Panc1 (cell line): ENCODE results near the gene TRAPPC6A. TPM values are rescaled to one million over a fixed set of nuclear protein-coding genes. Genes with fewer than 3 reads are reported as not detected.

Experiments used
- ATAC-seq: fragments of 200-7000 bp; cut with Tn5 transposase; 2 replicates; pipeline ENCODE4 v1.9.1; 2020; ENCODE audit warnings: mild to moderate bottlenecking, moderate library complexity
- BruUV-seq: library from RNA; stranded (reverse); fragments of 400-500 nt; replicated peaks from 2 replicates; lab custom pipeline; 2021; lab: Mats Ljungman, UMichigan
- CTCF ChIA-PET: fragments of 300-600 bp; sonication (Branson Sonifier 250); formaldehyde crosslinking; loops from one replicate; lab custom pipeline; 2022; ENCODE audit warnings: antibody characterized with exemption; lab: Charles Lee
- POLR2A ChIA-PET: fragments of 300-600 bp; sonication (Branson Sonifier 250); formaldehyde crosslinking; loops from one replicate; lab custom pipeline; 2022; ENCODE audit warnings: antibody characterized with exemption; lab: Charles Lee
- DNase-seq: peaks from one replicate; pipeline ENCODE4 v3.0.0-alpha.2; 2010; ENCODE audit warnings: low read depth, low spot score
- H3K27ac ChIP-seq: 2 replicates; pipeline ENCODE4 v1.5.1; 2011; ENCODE audit warnings: mild to moderate bottlenecking, low read length, inconsistent platforms
- H3K27me3 ChIP-seq: fragments of 200-500 bp; sonication (Bioruptor generic); 2 replicates; pipeline ENCODE4 v1.6.0; 2014; ENCODE audit warnings: low read length, inconsistent platforms; ENCODE audit not compliant: control insufficient read depth, insufficient read depth
- H3K36me3 ChIP-seq: fragments of 200-500 bp; sonication (Bioruptor generic); 2 replicates; pipeline ENCODE4 v1.5.1; 2014; ENCODE audit warnings: inconsistent platforms, mild to moderate bottlenecking, low read length, moderate library complexity; ENCODE audit not compliant: control insufficient read depth, insufficient read depth
- H3K4me1 ChIP-seq: 2 replicates; pipeline ENCODE4 v1.5.1; 2011; ENCODE audit warnings: inconsistent platforms, mild to moderate bottlenecking, low read length, moderate library complexity; ENCODE audit not compliant: control insufficient read depth, insufficient read depth
- H3K4me3 ChIP-seq, 2 experiments: 2 replicates each; pipeline ENCODE4 v1.5.1; 2011 to 2012; ENCODE audit warnings: low read depth in 2 of 2, low read length in 2 of 2, mild to moderate bottlenecking in 2 of 2, inconsistent platforms in 1 of 2, moderate library complexity in 1 of 2
- H3K9me3 ChIP-seq: fragments of 200-500 bp; sonication (Bioruptor generic); 2 replicates; pipeline ENCODE4 v1.5.1; 2014; ENCODE audit warnings: low read depth, mild to moderate bottlenecking, inconsistent platforms, low read length, moderate library complexity; ENCODE audit not compliant: control insufficient read depth, insufficient read depth
- POLR2AphosphoS5 ChIP-seq: IDR thresholded peaks from 2 replicates; pipeline ENCODE4 v1.6.1; 2012; ENCODE audit warnings: mild to moderate bottlenecking, low read depth, low read length, moderate library complexity
- REST ChIP-seq, 2 experiments: IDR thresholded peaks; 2 replicates each; pipeline ENCODE4 v1.6.1; 2011 to 2012; ENCODE audit warnings: low read depth in 2 of 2, control low read depth in 1 of 2, low read length in 1 of 2, mild to moderate bottlenecking in 1 of 2, moderate library complexity in 1 of 2; ENCODE audit not compliant: insufficient read depth in 1 of 2
- SIN3A ChIP-seq: IDR thresholded peaks from 2 replicates; pipeline ENCODE4 v1.6.1; 2012; ENCODE audit warnings: low read depth, mild to moderate bottlenecking, low read length, moderate library complexity, borderline replicate concordance; ENCODE audit not compliant: insufficient read depth
- TCF7L2 ChIP-seq: IDR thresholded peaks from 2 replicates; pipeline ENCODE4 v1.6.1; 2011; ENCODE audit warnings: mild to moderate bottlenecking, low read depth, low read length, inconsistent platforms
- in situ Hi-C: cut with HindIII; loops from 2 replicates; pipeline ENCODE4 v1.10.0; 2016; ENCODE audit warnings: low sequenced_read_pairs, low pct_unique_long_range_greater_than_20kb
- intact Hi-C: fragments of 100-400 bp; cut with micrococcal nuclease; formaldehyde crosslinking; loops from one replicate; pipeline ENCODE4 v1.10.0; 2022; ENCODE audit not compliant: unreplicated experiment
- total RNA-seq: library from RNA; stranded (reverse); gene quantifications from one replicate; pipeline ENCODE4 v1.2.1, GENCODE V29; 2021; ENCODE audit not compliant: unreplicated experiment
- TF ChIP-seq, protein P1 (sequence below): fragments of 450-650 bp; IDR thresholded peaks from 2 replicates; pipeline ENCODE4 v1.5.1; 2017; ENCODE audit warnings: mild to moderate bottlenecking

TRAPPC6A gene
- total RNA-seq, 1 experiment from 2014 or later: 24.7 TPM

- H3K27ac ChIP-seq: no peak overlapping the region
- no peak overlapping the region for H3K4me3 ChIP-seq
- DNase-seq (no peak), ATAC-seq (no peak)
- H3K4me1 ChIP-seq: no peaks in the 10 kb centered on the region
- CTCF ChIA-PET: no interaction called here
- in situ Hi-C loops (no loop called here), intact Hi-C loops (no loop called here)
- no peaks in the 10 kb centered on the region for H3K36me3 ChIP-seq
- TF ChIP-seq POLR2AphosphoS5 (no peak), REST (IDR thresholded peaks at IDR 0.05; ENCODE audit: insufficient read depth in 1 of 2, low read depth in 2 of 2, low read length in 1 of 2) (no peak), TCF7L2 (no peak), SIN3A (no peak)
- TF ChIP-seq, protein P1, sequence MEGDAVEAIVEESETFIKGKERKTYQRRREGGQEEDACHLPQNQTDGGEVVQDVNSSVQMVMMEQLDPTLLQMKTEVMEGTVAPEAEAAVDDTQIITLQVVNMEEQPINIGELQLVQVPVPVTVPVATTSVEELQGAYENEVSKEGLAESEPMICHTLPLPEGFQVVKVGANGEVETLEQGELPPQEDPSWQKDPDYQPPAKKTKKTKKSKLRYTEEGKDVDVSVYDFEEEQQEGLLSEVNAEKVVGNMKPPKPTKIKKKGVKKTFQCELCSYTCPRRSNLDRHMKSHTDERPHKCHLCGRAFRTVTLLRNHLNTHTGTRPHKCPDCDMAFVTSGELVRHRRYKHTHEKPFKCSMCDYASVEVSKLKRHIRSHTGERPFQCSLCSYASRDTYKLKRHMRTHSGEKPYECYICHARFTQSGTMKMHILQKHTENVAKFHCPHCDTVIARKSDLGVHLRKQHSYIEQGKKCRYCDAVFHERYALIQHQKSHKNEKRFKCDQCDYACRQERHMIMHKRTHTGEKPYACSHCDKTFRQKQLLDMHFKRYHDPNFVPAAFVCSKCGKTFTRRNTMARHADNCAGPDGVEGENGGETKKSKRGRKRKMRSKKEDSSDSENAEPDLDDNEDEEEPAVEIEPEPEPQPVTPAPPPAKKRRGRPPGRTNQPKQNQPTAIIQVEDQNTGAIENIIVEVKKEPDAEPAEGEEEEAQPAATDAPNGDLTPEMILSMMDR: no peak
- BruUV-seq: no TSS peak
- H3K27me3 ChIP-seq: no peaks in the 10 kb centered on the region
- POLR2A ChIA-PET: no interaction called here
- no peaks in the 10 kb centered on the region for H3K9me3 ChIP-seq
Observed at GRCh38 chr19:45218426-45218825, 40.4 kb upstream of the TRAPPC6A start.

- ATAC-seq (no peak), DNase-seq (no peak)
- TF ChIP-seq REST (IDR thresholded peaks at IDR 0.05; ENCODE audit: insufficient read depth in 1 of 2, low read depth in 2 of 2, low read length in 1 of 2) (no peak), TCF7L2 (no peak), SIN3A (no peak), POLR2AphosphoS5 (no peak)
- TF ChIP-seq, protein P1: no peak
- in situ Hi-C loops (no loop called here), intact Hi-C loops (no loop called here)
- BruUV-seq: no TSS peak
- ChIA-PET CTCF (no interaction called here), POLR2A (interaction anchor here (0.6 kb wide), 1 partner anchor 187 kb away, joined by 3 read pairs; no protein-coding TSS in a partner anchor)
- no peaks in the 10 kb centered on the region for H3K27me3 ChIP-seq
- H3K27ac ChIP-seq: no peak overlapping the region
- no peak overlapping the region for H3K4me3 ChIP-seq
- H3K36me3 ChIP-seq: no peaks in the 10 kb centered on the region
- no peaks in the 10 kb centered on the region for H3K4me1 ChIP-seq
- no peaks in the 10 kb centered on the region for H3K9me3 ChIP-seq
Observed at GRCh38 chr19:45217957-45218334, 39.9 kb upstream of the TRAPPC6A start.
